C4-2B (cell line): Measurements from ENCODE around the gene ENDOU.

Experiments used
- ZFX ChIP-seq: fragments of 450-650 bp; IDR thresholded peaks from 2 replicates; pipeline ENCODE4 v1.6.1; 2017
- TF ChIP-seq, protein P1 (sequence below): fragments of 450-650 bp; conservative IDR thresholded peaks from 2 replicates; pipeline ENCODE4 v1.5.1; 2017; ENCODE audit warnings: mild to moderate bottlenecking

DNA sequence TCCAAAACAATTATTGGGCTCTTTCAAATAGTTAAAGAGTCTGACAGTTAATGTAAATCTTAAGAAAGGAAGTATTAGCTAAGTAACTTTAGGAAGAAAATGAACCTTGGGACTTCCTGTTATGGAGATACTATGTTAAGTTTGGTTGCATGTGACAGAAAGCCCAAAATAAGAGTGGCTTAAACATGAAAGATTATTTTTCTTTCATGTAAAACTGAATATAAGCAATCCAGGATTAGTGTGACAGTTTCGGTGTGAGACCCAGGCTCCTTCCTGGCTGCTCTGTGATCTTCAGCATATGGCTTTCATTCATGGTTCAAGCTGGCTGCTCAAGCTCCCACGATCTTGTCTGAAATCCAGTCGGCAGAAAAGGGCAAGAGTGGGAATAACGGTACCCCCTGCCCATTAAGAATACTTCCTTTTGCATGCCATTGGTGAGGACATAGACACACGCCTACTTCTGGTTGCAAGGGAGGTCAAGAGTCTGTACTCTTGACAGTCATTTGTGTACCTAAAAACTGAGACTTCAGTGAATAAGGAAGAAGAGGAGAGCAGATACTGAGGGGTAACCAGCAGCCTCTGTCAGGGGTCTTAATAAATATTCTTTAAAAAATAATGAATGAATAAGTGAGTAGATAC is 17.3 kb downstream of the ENDOU start:
- TF ChIP-seq, protein P1, sequence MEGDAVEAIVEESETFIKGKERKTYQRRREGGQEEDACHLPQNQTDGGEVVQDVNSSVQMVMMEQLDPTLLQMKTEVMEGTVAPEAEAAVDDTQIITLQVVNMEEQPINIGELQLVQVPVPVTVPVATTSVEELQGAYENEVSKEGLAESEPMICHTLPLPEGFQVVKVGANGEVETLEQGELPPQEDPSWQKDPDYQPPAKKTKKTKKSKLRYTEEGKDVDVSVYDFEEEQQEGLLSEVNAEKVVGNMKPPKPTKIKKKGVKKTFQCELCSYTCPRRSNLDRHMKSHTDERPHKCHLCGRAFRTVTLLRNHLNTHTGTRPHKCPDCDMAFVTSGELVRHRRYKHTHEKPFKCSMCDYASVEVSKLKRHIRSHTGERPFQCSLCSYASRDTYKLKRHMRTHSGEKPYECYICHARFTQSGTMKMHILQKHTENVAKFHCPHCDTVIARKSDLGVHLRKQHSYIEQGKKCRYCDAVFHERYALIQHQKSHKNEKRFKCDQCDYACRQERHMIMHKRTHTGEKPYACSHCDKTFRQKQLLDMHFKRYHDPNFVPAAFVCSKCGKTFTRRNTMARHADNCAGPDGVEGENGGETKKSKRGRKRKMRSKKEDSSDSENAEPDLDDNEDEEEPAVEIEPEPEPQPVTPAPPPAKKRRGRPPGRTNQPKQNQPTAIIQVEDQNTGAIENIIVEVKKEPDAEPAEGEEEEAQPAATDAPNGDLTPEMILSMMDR, result no peak
- no peak for TF ChIP-seq ZFX
